GM03348 (cell line): ENCODE results near the gene RPL38.

ENCODE experiments used
- DNase-seq: peaks from one replicate; pipeline ENCODE4 v3.0.0; 2012; ENCODE audit warnings: low spot score

The RPL38 gene

GRCh38 chr17:74227271-74228080 is 24.0 kb downstream of the RPL38 start:
- DNase-seq: no peak

GRCh38 chr17:74228306-74228978 is 25.0 kb downstream of the RPL38 start:
- no peak for DNase-seq

GRCh38 chr17:74230896-74231295 is 27.4 kb downstream of the RPL38 start:
- DNase-seq: no peak

- DNase-seq: no peak
Observed at GRCh38 chr17:74231928-74232907, 28.7 kb downstream of the RPL38 start.

- DNase-seq: no peak
Observed at GRCh38 chr17:74233937-74234336, 30.5 kb downstream of the RPL38 start.

GRCh38 chr17:74234486-74234885 is 31.0 kb downstream of the RPL38 start:
- no peak for DNase-seq

GRCh38 chr17:74235040-74235581 is 31.6 kb downstream of the RPL38 start:
- DNase-seq: no peak

- no peak for DNase-seq
Observed at GRCh38 chr17:74235911-74236371, 32.5 kb downstream of the RPL38 start.

GRCh38 chr17:74237321-74237720 is 33.8 kb downstream of the RPL38 start:
- no peak for DNase-seq

GRCh38 chr17:74239172-74239571 is 35.7 kb downstream of the RPL38 start:
- no peak for DNase-seq

- DNase-seq: no peak
Observed at GRCh38 chr17:74240618-74241205, 37.2 kb downstream of the RPL38 start.

GRCh38 chr17:74241431-74241830 is 38.0 kb downstream of the RPL38 start:
- no peak for DNase-seq

- no peak for DNase-seq
Observed at GRCh38 chr17:74241847-74242246, 38.4 kb downstream of the RPL38 start.

- DNase-seq: no peak
Observed at GRCh38 chr17:74243013-74243755, 39.7 kb downstream of the RPL38 start.

- DNase-seq: no peak
Observed at GRCh38 chr17:74244128-74244527, 40.6 kb downstream of the RPL38 start.

GRCh38 chr17:74244548-74244947 is 41.1 kb downstream of the RPL38 start:
- DNase-seq: no peak

GRCh38 chr17:74245145-74245831 is 41.8 kb downstream of the RPL38 start:
- DNase-seq: no peak

GRCh38 chr17:74245871-74246270 is 42.4 kb downstream of the RPL38 start:
- DNase-seq: no peak

- no peak for DNase-seq
Observed at GRCh38 chr17:74249590-74250270, 46.3 kb downstream of the RPL38 start.
